SK-N-MC (cell line): ENCODE results near the gene ST8SIA5.

Experiments
- DNase-seq: peaks from one replicate; pipeline ENCODE4 v3.0.0-alpha.2; 2011; ENCODE audit warnings: low read depth, low spot score
- H3K27ac ChIP-seq: fragments of 200-600 bp; sonication (generic); 2 replicates; pipeline ENCODE4 v1.5.1; 2016; ENCODE audit warnings: mixed run types
- H3K36me3 ChIP-seq: fragments of 200-600 bp; sonication (generic); 2 replicates; pipeline ENCODE4 v1.6.1; 2017; ENCODE audit warnings: antibody characterized with exemption, low read length, mixed read lengths; ENCODE audit not compliant: insufficient read depth
- H3K4me3 ChIP-seq: fragments of 200-600 bp; sonication (generic); 2 replicates; pipeline ENCODE4 v1.5.1; 2016
- H3K9ac ChIP-seq: fragments of 200-600 bp; sonication (generic); 2 replicates; pipeline ENCODE4 v1.8.0; 2017; ENCODE audit warnings: mixed run types, mixed read lengths; ENCODE audit not compliant: insufficient read length
- H3K9me3 ChIP-seq: fragments of 200-600 bp; sonication (generic); 2 replicates; pipeline ENCODE4 v1.6.1; 2017; ENCODE audit warnings: low read depth, mild to moderate bottlenecking, antibody characterized with exemption, low read length, moderate library complexity, mixed read lengths
- EZH2 ChIP-seq: fragments of 200-600 bp; sonication (generic); IDR thresholded peaks from one replicate; pipeline ENCODE4 v1.6.1; 2017; ENCODE audit warnings: antibody characterized with exemption
- FOXP2 ChIP-seq: optimal IDR thresholded peaks from 2 replicates; pipeline ENCODE3; 2011; ENCODE audit warnings: mild to moderate bottlenecking, moderate library complexity; ENCODE audit not compliant: insufficient read depth; ENCODE audit errors: extremely low read length, control extremely low read depth
- POLR2AphosphoS5 ChIP-seq: IDR thresholded peaks from 2 replicates; pipeline ENCODE4 v1.6.1; 2012; ENCODE audit warnings: mild to moderate bottlenecking, low read depth, low read length, borderline replicate concordance

The ST8SIA5 gene

DNA sequence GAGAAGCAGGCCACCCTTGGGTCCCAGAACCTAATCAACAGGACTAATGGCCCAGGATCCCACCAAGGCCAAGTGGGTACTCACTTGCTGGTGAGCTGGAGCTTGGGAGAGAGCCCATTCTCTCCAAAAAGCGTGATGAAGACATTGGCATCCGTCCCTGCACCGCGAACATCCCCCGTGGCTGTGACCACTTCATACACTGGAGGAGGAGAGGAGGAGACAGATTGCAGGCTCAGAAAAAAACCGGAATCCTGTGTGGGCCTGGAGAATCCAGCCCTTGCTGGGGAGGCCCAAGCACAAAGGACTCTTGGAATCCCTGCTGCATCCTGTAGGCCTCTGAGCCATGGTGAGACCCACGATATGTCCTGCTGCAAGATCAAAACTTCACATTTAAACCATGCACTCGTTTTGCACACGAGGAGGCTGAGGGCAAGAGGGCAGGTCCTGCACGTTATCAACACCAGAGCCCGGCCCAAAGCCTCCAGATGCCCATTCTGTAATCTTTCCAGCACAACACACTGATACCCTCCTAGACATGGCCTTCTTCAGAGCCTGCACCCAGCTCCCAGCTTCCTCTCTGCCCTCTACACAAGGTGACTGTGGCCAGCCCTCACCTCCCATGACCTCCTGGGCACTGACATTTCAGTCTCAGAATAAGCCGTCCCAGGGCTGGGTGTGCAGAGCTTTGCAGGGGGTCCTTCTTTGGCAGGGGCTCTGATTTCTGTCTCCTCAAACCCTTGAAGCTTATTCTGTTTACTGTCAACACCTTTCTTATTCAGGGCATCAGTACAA lies 107.6 kb downstream of the ST8SIA5 start:
- DNase-seq: no peak
- Histone ChIP-seq H3K36me3 (no peaks in the 10 kb centered on the region; the same call in 1 of the 2 replicates), H3K9me3 (no peaks in the 10 kb centered on the region), H3K27ac (no peak overlapping the region), H3K4me3 (no peak overlapping the region), H3K9ac (no peak overlapping the region)
- no peak for TF ChIP-seq FOXP2
- no peak for TF ChIP-seq POLR2AphosphoS5
- no peak for TF ChIP-seq EZH2

DNA sequence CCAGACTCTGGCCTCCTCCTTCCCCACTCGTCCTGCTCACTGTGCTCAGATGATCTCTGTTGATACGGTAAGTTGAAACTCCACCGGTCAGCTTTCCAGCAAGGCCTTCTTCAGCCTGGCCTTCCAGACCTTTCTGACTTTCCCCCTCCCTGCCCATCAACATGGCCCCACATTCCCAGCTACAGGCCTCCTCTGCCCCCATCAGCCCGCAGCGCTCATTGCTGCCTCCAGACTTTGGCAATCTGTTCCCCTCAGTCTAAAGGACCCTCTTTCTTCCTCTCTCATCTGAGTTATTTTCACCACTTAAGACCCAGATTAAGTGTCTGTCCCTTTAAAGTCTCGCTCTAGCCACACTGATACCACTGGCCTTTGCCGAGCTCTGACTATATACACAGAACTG lies 110.4 kb downstream of the ST8SIA5 start:
- TF ChIP-seq POLR2AphosphoS5 (no peak), FOXP2 (no peak), EZH2 (no peak)
- Histone ChIP-seq H3K4me3 (no peak overlapping the region), H3K27ac (no peak overlapping the region), H3K36me3 (no peaks in the 10 kb centered on the region; the same call in 1 of the 2 replicates), H3K9ac (no peak overlapping the region), H3K9me3 (no peaks in the 10 kb centered on the region)
- no peak for DNase-seq

- Histone ChIP-seq H3K27ac (no peak overlapping the region), H3K9me3 (no peaks in the 10 kb centered on the region), H3K9ac (no peak overlapping the region), H3K4me3 (no peak overlapping the region), H3K36me3 (no peaks in the 10 kb centered on the region; the same call in 1 of the 2 replicates)
- no peak for TF ChIP-seq FOXP2
- TF ChIP-seq POLR2AphosphoS5: no peak
- no peak for TF ChIP-seq EZH2
- no peak for DNase-seq
Observed at GRCh38 chr18:46642561-46642960, 114.3 kb downstream of the ST8SIA5 start.

DNA sequence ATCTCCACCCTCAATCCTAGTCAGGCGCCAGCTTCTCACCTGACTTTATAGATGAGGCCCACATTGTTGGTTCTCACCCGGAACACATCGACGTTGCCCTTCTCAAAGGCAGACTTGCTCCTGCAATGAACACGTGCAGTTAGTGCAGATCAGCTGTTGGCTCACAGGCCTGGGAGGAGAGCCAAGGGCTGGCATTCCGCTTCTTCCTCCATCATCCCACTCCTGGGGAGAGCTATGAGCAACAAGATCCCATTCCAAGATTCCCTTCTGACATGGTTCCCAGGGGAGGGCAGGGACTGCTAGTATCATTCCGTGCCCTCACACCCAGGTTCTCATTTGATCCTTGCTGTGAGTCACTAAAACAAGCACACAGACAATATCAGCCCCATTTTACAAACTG lies 114.9 kb downstream of the ST8SIA5 start:
- DNase-seq: no peak
- Histone ChIP-seq H3K27ac (no peak overlapping the region), H3K36me3 (no peaks in the 10 kb centered on the region; the same call in 1 of the 2 replicates), H3K4me3 (no peak overlapping the region), H3K9ac (no peak overlapping the region), H3K9me3 (no peaks in the 10 kb centered on the region)
- TF ChIP-seq FOXP2 (no peak), POLR2AphosphoS5 (no peak), EZH2 (no peak)

- Histone ChIP-seq H3K4me3 (no peak overlapping the region), H3K27ac (no peak overlapping the region), H3K9ac (no peak overlapping the region), H3K9me3 (no peaks in the 10 kb centered on the region), H3K36me3 (peaks cover under 1% of the 10 kb centered on the region; the same call in 1 of the 2 replicates)
- no peak for TF ChIP-seq FOXP2
- TF ChIP-seq POLR2AphosphoS5: no peak
- TF ChIP-seq EZH2: no peak
- DNase-seq: no peak
Observed at GRCh38 chr18:46639386-46639785, 117.5 kb downstream of the ST8SIA5 start.

GRCh38 chr18:46636040-46636630 lies 120.7 kb downstream of the ST8SIA5 start:
- Histone ChIP-seq H3K36me3 (peaks cover 20% of the 10 kb centered on the region; the same call in 1 of the 2 replicates), H3K9me3 (no peaks in the 10 kb centered on the region), H3K9ac (no peak overlapping the region), H3K27ac (no peak overlapping the region), H3K4me3 (no peak overlapping the region)
- DNase-seq: no peak
- TF ChIP-seq POLR2AphosphoS5: no peak
- no peak for TF ChIP-seq EZH2
- TF ChIP-seq FOXP2: no peak

- Histone ChIP-seq H3K36me3 (peaks cover 20% of the 10 kb centered on the region; the same call in 1 of the 2 replicates), H3K9ac (no peak overlapping the region), H3K4me3 (no peak overlapping the region), H3K9me3 (no peaks in the 10 kb centered on the region), H3K27ac (no peak overlapping the region)
- TF ChIP-seq POLR2AphosphoS5 (no peak), EZH2 (no peak), FOXP2 (no peak)
- DNase-seq: no peak
Observed at GRCh38 chr18:46632401-46633071, 124.3 kb downstream of the ST8SIA5 start.

- H3K9ac ChIP-seq: no peak overlapping the region
- H3K4me3 ChIP-seq: no peak overlapping the region
- H3K27ac ChIP-seq: no peak overlapping the region
- H3K9me3 ChIP-seq: no peaks in the 10 kb centered on the region
- DNase-seq: no peak
- TF ChIP-seq EZH2 (no peak), FOXP2 (no peak), POLR2AphosphoS5 (no peak)
- peaks cover 20% of the 10 kb centered on the region; the same call in 1 of the 2 replicates for H3K36me3 ChIP-seq
Observed at GRCh38 chr18:46630991-46631390, 125.9 kb downstream of the ST8SIA5 start.

- H3K4me3 ChIP-seq: no peak overlapping the region
- no peaks in the 10 kb centered on the region for H3K9me3 ChIP-seq
- TF ChIP-seq POLR2AphosphoS5 (no peak), EZH2 (no peak)
- H3K9ac ChIP-seq: no peak overlapping the region
- peaks cover 20% of the 10 kb centered on the region; the same call in 1 of the 2 replicates for H3K36me3 ChIP-seq
- no peak overlapping the region for H3K27ac ChIP-seq
- DNase-seq: no peak
Observed at GRCh38 chr18:46630160-46630559, 126.7 kb downstream of the ST8SIA5 start.
